ENCODE results near the gene BEST2.
A peak's percentile ranks its signal among the peaks of the same experiment; 100 is the strongest.
"Not testable (repeated sequence)": the region's sequence is repeated elsewhere in the genome, so short reads cannot be mapped to it uniquely, and the experiment has no call there.

BEST2 gene

DNA sequence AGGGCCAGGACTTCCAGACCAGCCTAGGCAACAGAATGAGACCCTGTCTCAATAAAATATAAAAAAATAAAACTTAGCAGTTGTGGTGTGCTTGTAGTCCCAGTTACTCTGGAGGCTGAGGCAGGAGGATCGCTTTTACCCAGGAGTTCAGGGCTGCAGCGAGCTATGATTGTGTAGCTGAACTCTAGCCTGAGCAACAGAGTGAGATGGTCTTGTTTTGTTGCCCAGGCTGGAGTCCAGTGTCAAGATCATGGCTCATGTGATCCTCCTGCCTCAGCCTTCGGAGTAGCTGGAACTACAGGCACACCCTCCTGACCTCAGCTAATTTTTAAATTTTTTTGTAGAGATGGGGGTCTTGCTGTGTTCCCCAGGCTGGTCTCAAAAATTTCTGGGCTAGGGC, 35.4 kb downstream of the BEST2 start:
- DNase-seq (ENCODE audit: low read depth in 2 of 2), result no peak

DNA sequence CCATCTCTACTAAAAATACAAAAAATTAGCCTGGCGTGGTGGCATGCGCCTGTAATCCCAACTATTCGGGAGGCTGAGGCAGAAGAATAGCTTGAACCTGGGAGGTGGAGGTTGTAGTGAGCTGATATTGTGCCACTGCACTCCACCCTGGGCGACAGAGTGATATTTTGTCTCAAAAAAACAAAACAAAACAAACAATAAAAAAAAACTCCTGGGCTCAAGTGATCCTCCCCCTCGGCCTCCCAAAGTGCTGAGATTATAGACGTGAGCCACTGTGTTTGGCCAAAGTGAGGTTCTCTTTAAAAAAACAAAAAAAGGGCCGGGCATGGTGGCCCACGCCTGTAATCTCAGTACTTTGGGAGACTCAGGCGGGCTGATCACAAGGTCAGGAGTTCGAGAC, 35.9 kb downstream of the BEST2 start:
- no peak for DNase-seq (ENCODE audit: low read depth in 2 of 2)

DNA sequence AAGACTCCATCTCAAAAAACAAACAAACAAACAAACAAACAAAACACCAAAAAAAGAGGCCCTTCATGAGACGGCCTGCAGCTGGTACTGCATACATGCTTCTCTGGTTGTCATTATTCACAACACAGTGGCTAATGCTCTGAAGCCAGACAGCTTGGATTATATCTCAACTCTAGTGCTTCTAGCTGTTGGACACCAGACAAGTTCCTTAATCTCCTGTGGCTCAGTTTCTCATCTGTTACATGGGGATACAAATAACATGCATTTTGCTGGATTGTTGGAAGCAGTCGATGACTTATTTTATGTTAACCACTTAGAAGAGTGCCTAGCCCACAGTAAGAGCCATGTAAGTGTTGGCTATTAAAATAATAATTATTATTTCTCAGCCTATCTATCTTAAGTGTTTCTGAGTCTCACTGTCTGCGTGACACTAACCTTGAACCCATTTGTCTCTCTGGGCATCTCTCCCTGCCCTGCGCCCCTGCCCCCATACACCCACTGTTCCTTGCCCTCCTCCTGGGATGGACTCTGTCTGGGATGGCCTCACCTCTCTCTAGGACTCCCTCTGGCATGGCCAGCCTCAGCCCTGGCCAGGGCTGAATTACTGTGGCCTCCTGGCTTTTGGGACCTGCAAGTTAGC, 36.6 kb downstream of the BEST2 start:
- DNase-seq (ENCODE audit: low read depth in 2 of 2), result no peak

DNA sequence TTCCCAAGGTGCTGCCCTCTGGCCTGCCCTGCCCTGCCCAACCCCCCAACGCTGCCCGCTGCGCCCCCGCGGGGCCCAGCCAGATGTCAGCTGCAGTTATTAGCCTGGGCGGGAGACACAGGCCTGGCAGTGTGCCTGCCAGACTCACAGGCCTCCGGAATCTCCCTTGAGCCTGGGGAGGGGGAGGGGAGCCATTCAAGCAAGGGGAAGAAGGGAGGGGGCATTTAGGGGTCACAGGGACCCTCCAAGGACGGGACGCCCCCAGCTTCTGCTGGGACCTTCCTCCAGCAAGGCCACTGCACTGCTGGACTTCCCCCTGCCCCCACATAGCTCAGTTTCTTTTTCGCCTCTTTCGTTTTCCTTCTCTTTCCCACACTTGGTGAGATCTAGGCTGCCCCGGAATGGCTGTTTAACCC, 37.1 kb downstream of the BEST2 start:
- no peak for DNase-seq (ENCODE audit: low read depth in 2 of 2)

DNA sequence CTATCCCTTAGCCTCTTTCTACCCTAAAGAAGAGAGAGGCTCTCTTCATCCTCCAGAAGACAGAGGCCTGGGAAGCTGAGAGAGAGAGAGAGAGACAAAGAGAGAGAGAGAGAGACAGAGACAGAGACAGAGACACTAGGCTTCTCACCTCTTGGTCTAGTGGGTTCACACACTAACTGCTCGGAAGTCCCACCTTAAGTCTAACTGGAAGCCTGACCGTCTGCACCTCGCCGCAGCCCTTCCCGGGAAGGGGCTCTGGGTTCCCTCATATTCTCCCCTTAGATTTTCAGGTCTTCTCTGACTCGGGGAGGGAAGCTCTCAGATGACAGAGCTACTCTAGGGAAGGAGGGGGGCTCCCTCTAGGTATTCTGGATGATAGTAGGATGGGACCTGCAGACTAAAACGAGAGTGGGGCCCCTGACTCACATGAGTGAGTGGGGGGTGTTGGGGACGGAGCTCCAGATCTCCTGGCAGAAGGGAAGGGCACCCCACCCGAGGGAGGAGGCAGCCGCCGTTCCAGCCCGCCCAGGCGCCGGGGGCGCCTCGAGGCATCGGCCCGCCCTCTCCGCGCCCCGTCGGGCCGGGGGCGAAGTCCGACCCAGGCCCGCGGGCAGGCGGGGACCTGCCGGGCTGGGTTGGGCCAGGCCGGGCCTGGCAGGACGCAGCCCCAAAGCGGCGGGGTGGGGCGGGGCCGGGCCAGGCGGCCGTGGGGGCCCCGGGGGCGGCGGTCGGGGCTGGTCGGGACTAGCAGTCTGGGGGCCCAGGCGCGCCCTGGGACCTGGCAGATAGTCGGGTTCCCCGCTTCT, 37.7 kb downstream of the BEST2 start:
- DNase-seq (ENCODE audit: low read depth in 2 of 2), result no peak

DNA sequence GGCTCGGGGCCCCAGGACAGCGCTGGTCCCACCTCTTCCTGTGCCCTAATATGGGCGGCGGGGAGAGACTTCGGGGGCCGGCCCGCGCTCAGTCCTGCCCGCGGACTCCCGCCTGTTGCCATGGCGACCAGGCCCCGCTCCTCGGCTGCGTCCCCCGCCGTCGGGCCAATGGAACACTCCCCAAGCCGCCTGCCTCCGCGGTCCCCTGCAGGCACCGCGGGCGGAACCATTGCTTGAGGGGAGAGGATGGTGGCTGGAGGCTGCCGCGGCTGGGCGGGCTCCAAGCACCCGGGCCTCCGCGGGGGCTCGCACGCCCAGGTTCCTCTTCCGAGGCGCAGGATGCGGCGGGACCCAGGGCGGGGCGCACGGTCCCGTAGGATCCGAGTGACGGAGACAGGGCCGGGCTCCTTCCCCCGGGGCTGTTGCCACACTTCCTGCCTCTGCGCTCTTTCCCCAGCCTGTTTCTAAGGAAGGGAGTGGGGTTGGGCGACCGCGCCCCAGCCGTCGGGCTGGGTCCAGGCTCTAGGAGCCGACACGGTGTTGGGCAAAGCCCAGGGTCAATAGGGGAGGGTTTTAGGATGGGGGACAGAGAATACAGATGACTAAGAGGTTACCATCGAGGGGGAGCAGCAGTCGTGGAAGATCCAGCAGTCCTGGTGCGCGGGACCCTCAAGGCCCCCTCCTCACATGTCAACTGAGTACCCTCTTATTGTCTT, 38.5 kb downstream of the BEST2 start:
- DNase-seq (ENCODE audit: low read depth in 2 of 2), result peak; percentile 95

DNA sequence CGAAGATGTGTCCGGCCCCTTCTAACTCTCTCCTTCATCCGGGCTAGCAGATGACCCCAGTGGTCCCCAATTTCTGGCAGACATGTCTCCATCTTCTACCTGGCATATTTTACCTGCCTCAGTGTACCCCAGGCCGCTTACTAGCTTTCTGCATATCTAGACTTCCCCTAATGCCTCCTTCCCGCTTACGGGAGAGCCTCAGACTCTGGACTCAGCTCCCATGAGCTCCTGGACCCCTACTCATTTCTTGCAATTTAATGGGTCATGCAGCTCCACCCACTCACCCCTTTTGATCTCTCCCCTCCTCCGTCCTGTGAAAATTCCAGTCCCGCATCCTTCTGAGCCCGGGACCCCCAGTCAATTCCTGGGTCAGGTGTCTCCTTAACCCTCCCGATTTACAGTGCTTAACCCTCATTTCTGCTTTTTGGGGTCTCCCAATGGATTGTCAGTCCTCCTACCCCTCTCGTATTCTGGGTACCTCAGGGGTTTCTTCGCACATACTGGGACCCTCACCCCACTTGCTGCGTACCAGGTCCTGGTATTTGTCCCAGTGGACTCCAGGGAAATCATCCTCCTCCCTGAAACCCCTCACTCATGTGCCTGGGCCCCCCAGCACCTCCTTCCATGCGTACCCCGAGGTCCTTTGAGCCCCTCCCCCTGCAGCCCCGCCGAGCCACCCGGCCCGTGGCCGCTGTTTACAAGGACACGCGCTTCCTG, 39.2 kb downstream of the BEST2 start:
- DNase-seq (ENCODE audit: low read depth in 2 of 2), result no peak

DNA sequence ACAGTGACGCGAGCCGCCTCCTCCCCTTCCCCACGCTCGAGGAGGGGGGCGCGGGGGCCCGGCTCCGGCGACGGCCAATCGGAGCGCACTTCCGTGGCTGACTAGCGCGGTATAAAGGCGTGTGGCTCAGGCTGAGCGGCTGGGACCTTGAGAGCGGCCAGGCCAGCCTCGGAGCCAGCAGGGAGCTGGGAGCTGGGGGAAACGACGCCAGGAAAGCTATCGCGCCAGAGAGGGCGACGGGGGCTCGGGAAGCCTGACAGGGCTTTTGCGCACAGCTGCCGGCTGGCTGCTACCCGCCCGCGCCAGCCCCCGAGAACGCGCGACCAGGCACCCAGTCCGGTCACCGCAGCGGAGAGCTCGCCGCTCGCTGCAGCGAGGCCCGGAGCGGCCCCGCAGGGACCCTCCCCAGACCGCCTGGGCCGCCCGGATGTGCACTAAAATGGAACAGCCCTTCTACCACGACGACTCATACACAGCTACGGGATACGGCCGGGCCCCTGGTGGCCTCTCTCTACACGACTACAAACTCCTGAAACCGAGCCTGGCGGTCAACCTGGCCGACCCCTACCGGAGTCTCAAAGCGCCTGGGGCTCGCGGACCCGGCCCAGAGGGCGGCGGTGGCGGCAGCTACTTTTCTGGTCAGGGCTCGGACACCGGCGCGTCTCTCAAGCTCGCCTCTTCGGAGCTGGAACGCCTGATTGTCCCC, 39.9 kb downstream of the BEST2 start, which contains the start of gene JUNB:
Gene JUNB (plus strand): TSS at position 142 of the 706 bp plus-strand sequence. CDS start 286 bp downstream, at position 428.
- peak; percentile 92 to 94 for DNase-seq (ENCODE audit: low read depth in 2 of 2)

DNA sequence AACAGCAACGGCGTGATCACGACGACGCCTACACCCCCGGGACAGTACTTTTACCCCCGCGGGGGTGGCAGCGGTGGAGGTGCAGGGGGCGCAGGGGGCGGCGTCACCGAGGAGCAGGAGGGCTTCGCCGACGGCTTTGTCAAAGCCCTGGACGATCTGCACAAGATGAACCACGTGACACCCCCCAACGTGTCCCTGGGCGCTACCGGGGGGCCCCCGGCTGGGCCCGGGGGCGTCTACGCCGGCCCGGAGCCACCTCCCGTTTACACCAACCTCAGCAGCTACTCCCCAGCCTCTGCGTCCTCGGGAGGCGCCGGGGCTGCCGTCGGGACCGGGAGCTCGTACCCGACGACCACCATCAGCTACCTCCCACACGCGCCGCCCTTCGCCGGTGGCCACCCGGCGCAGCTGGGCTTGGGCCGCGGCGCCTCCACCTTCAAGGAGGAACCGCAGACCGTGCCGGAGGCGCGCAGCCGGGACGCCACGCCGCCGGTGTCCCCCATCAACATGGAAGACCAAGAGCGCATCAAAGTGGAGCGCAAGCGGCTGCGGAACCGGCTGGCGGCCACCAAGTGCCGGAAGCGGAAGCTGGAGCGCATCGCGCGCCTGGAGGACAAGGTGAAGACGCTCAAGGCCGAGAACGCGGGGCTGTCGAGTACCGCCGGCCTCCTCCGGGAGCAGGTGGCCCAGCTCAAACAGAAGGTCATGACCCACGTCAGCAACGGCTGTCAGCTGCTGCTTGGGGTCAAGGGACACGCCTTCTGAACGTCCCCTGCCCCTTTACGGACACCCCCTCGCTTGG, 40.7 kb downstream of the BEST2 start:
- DNase-seq (ENCODE audit: low read depth in 2 of 2), result no peak

DNA sequence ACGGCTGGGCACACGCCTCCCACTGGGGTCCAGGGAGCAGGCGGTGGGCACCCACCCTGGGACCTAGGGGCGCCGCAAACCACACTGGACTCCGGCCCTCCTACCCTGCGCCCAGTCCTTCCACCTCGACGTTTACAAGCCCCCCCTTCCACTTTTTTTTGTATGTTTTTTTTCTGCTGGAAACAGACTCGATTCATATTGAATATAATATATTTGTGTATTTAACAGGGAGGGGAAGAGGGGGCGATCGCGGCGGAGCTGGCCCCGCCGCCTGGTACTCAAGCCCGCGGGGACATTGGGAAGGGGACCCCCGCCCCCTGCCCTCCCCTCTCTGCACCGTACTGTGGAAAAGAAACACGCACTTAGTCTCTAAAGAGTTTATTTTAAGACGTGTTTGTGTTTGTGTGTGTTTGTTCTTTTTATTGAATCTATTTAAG, 41.3 kb downstream of the BEST2 start:
- no peak for DNase-seq (ENCODE audit: low read depth in 2 of 2)

DNA sequence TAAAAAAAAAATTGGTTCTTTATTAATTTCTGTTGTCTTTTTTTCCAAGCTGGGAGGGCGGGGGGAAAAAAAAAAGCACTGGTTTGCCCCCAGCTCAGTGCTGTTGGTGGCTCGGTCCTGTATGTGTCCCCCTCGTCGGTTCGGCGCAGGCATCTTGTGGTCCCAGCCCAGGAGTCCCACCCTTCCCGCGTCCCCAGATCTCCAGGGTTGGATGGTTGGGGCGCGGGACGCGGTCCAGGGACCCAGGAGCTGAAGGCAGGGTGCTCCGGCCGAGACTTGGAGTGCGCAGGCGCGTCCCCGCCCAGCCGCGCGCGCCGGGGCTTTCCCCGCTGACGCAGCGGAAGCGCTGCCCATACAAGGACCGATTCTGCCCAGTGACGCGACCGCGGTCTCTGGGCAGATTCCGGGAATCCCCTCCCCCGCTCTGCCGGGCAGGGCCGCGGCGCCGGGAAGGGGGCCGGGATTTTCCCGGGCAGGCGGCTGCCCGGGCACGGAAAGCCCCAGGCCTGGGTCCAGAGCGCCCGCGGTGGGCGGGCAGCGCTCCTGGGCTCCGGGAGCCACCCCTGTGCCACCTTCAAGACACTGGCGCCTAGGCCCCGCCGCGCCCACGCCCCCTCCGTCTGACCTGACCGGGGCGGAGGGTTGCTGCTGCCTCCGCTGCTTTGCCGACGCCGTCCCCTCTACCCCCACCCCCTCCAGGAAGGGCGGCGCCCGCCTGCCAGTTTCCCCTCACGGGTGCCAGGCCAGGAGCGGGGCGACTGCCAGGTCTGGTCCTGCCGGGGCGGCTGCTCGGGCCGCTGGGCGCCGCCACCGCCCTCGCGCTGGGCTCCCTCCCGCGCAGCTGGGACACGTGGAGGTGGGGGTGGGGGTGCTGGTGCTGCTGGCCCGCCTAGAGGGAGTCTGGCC, 42.0 kb downstream of the BEST2 start:
- DNase-seq (ENCODE audit: low read depth in 2 of 2), result peak; percentile 85 to 90

DNA sequence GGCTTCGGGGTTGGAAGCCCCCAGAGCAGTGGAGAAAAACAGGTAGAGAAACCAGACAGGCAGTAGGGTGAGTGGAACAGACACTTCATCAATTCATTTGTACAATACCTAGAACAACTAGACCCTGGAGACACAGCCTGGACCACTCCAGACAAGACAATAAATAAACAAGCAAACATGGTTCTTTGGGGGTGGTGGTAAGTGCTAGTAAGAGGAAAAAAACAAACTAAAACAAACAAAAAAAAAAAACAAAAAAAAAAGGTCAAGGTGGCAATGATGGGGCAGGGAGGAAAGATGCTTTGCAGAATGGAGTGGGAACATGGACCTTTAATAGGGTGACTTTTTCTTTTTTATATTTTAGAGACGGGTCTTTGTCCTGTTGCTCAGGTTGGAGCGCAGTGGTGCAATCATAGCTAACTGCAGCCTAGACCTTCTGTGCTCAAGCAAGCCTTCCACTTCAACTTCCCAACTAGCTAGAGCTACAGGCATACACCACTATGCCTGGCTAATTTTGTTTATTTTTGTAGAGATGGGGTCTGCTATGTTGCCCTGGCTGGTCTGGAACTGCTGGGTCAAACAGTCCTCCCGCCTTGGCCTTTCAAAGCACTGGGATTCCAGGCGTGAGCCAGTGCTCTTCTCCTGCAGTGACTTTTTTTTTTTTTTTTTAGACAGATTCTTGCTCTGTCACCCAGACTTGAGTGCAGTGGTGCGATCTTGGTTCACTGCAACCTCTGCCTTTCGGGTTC, 42.8 kb downstream of the BEST2 start:
- DNase-seq (ENCODE audit: low read depth in 2 of 2), result no peak

DNA sequence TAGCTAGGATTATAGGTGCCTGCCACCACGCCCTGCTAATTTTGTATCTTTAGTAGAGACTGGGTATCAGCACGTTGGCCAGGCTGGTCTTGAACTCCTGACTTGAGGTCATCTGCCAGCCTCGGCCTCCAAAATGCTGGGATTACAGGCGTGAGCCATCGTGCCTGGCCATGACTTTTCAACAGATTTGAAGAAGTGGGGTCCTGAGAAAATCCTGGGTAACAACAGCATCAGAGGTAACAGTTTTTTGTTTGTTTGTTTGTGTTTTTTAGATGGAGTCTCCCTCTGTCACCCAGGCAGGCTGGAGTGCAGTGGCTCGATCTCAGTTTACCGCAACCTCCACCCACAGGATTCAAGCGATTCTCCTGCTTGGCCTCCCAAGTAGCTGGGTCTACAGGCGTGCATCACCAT, 43.4 kb downstream of the BEST2 start:
- DNase-seq (ENCODE audit: low read depth in 2 of 2), result no peak

DNA sequence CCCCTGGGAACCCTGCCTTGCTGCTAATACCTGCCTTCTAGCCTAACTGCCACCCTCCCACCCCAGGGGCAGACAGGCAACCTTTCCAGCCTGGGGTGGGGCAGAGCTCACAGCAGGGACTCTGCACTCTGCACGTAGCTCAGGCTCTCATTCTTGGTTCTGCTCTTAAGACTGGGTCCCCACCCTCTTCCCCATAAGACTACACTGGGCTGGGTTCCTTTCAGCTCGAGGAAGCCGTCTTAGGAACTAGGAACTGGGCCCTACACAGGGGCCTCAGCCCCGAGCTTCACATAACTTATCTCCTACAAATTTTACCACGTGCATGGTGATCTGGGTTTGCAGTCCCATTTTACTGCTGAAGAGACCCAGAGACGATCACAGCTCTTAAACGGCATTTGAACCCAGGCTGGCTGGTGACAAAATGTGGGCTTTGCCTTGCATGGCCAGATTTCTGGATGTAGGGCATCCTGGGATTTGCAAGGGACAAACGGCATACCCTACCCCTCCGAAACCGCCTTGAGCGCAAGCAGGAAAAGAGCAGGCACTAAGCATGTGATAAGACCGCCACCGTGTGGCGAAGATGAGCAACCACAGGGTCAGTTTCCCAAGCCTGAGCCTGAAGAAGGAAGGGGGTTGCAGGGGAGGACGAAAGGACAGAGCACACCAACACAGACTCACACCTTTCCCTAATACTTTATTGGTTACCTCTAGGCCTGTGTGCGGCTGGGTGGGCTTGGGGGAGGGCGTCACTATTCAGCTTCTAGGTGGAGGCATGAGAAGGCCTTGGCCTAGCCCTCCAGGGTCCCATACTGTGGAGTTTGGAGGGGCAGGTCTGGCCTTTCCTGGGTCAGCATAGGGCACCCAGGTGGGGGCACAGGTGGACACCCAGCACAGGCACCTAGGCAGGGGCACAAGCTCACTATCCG, 44.8 kb downstream of the BEST2 start:
- no peak for DNase-seq (ENCODE audit: low read depth in 2 of 2)

DNA sequence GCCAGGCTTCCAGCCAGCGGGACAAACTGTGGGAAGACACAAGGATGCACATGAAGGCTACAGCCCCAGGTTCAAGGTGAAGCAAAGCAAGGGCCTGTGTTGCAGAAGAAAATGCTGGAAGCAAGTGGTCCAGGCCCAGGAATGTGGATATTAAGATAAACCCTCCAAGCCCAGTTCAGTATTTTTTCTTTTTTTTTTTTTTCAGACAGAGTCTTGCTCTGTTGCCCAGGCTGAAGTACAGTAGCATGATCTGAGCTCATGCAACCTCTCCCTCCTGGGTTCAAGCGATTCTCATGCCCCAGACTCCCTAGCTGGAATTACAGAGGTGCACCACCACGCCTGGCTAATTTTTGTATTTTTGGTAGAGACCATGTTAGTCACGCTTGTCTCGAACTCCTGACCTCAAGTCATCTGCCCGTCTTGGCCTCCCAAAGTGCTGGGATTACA, 45.6 kb downstream of the BEST2 start:
- DNase-seq (ENCODE audit: low read depth in 2 of 2), result no peak

DNA sequence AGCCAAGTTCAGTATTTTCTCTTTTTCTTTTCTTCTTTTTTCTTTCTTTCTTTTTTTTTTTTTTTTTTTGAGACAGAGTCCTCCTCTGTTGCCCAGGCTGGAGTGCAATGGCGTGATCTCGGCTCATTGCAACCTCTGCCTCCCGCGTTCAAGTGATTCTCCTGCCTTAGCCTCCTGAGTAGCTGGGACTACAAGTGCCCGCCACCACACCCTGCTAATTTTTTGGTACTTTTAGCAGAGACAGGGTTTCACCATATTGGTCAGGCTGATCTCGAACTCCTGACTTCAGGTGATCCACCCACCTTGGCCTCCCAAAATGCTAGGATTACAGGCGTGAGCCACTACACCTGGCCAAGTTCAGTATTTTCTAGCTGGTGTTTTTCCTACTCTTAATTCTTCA, 46.0 kb downstream of the BEST2 start:
- DNase-seq (ENCODE audit: low read depth in 2 of 2), result not testable (repeated sequence)

DNA sequence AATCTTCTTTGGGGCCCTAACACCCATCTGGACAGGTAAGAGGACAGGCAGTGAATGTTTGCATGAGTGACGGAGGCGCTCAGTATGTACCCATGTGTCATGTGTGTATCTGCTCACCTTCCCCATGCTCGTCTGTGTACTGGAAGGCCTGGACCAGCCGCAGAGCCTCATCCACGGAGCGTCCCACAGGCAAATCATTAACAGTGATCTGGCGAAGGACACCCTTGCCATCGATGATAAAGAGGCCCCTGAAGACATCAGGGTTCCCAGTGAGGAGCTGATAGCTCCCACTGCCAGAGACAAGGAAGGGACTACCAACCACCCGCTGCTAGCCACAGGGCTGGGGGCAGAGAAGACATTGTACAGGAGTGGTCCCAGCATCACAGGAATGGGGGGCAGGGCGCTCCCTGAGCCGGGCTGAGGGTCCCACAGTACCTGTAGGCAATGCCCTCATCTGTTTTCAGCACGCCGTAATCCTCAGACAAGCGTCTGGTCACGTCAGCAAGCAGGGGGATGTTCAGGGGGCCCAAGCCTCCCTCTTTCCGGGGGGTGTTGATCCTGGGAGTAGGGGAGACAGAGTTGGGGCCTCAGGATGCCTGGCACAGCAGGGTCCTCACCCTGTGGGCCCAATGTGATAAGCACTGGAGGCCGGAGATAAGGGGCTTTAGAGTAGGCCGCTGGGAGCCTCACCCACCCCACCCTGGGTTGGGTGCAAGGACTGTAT, 48.3 kb downstream of the BEST2 start:
- DNase-seq (ENCODE audit: low read depth in 2 of 2), result no peak

All from fibroblast of skin of left biceps (primary cell).